Endothelial cell of umbilical vein (primary cell): Measurements from ENCODE around the gene SRGAP3.
A peak's percentile ranks its signal among the peaks of the same experiment; 100 is the strongest.

Source experiments
- FOS ChIP-seq: IDR thresholded peaks from 2 replicates; pipeline ENCODE4 v1.6.1; 2011; ENCODE audit warnings: mild to moderate bottlenecking, low read length, moderate library complexity, borderline replicate concordance; ENCODE audit not compliant: insufficient read depth
- TF ChIP-seq, protein P1 (sequence below), 2 donors: IDR thresholded peaks; 1 replicate in 1 of 2; 2 replicates in 1 of 2; pipeline ENCODE4 v1.5.1; 2011; ENCODE audit warnings: low read length in 2 of 2, mild to moderate bottlenecking in 2 of 2, moderate library complexity in 2 of 2, control low read depth in 1 of 2, inconsistent platforms in 1 of 2, low read depth in 1 of 2; ENCODE audit not compliant: insufficient read depth in 1 of 2; ENCODE audit errors: extremely low read depth in 1 of 2

- TF ChIP-seq, protein P1, sequence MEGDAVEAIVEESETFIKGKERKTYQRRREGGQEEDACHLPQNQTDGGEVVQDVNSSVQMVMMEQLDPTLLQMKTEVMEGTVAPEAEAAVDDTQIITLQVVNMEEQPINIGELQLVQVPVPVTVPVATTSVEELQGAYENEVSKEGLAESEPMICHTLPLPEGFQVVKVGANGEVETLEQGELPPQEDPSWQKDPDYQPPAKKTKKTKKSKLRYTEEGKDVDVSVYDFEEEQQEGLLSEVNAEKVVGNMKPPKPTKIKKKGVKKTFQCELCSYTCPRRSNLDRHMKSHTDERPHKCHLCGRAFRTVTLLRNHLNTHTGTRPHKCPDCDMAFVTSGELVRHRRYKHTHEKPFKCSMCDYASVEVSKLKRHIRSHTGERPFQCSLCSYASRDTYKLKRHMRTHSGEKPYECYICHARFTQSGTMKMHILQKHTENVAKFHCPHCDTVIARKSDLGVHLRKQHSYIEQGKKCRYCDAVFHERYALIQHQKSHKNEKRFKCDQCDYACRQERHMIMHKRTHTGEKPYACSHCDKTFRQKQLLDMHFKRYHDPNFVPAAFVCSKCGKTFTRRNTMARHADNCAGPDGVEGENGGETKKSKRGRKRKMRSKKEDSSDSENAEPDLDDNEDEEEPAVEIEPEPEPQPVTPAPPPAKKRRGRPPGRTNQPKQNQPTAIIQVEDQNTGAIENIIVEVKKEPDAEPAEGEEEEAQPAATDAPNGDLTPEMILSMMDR (IDR thresholded peaks at IDR 0.05; ENCODE audit: extremely low read depth in 1 of 2, insufficient read depth in 1 of 2, low read depth in 1 of 2, low read length in 2 of 2) = peak in 1 of 2 donors; percentile 25
- TF ChIP-seq FOS = no peak
These were observed at the start of gene SRGAP3 for GRCh38 chr3:9249273-9250192.
